ENCODE data around the gene PGK1. TPM values are rescaled to one million over a fixed set of nuclear protein-coding genes. Genes with fewer than 3 reads are reported as not detected.
"Not testable (repeated sequence)": the region's sequence is repeated elsewhere in the genome, so short reads cannot be mapped to it uniquely, and the experiment has no call there.

Gene PGK1
- total and polyA plus RNA-seq, 4 donors = 82.3 to 508 (median 281) TPM

DNA sequence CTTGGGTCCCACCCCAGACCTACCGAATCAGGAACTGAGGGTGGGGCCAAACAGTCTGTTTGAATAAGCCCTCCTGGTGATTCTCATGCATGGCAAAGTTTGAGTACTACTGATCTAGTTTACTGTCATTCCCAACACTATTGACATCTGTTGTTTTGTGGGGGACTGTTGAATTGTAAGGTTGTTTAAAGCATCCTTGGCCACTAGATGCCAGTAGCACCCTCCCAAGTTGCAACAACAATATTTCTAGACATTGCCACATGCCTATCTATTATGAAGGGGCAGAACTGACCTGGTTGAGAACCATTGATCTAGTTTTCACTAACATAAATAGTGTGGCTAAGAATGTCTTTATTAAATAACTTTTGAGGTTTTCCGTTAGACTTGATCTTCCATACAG is 20.3 kb downstream of the PGK1 start:
- Histone ChIP-seq H3K4me1 (ENCODE audit: control insufficient read depth in 5 of 5, insufficient read depth in 5 of 5, low read length in 5 of 5) (no peaks in the 10 kb centered on the region), H3K36me3 (ENCODE audit: control insufficient read depth in 4 of 4, insufficient read depth in 4 of 4, low read length in 4 of 4) (peaks cover 0 to 23% (median 12%) of the 10 kb centered on the region in 4 donors), H3K27ac (ENCODE audit: low read depth in 1 of 2, low read length in 1 of 2) (no peak overlapping the region), H3K4me3 (no peak overlapping the region), H3K27me3 (ENCODE audit: control insufficient read depth in 3 of 3, insufficient read depth in 3 of 3, low read length in 2 of 3) (no peaks in the 10 kb centered on the region), H3K9ac (ENCODE audit: insufficient read depth in 1 of 2, low read length in 2 of 2) (no peak overlapping the region), H3K9me3 (ENCODE audit: control insufficient read depth in 4 of 4, insufficient read depth in 3 of 4, low read length in 3 of 4) (no peaks in the 10 kb centered on the region)
- 72 to 82% methylated on average over 2 of the region's 2 CpGs for WGBS, 2 donors
- no peak for DNase-seq
- no peak for TF ChIP-seq CTCF (IDR thresholded peaks at IDR 0.05; ENCODE audit: control extremely low read depth, extremely low read depth)
- ATAC-seq (ENCODE audit: insufficient read depth, low FRiP score) = no peak

- H3K27me3 ChIP-seq (ENCODE audit: control insufficient read depth in 3 of 3, insufficient read depth in 3 of 3, low read length in 2 of 3) = no peaks in the 10 kb centered on the region
- H3K4me3 ChIP-seq = no peak overlapping the region
- peaks cover 0 to 20% (median 9%) of the 10 kb centered on the region in 4 donors for H3K36me3 ChIP-seq (ENCODE audit: control insufficient read depth in 4 of 4, insufficient read depth in 4 of 4, low read length in 4 of 4)
- WGBS, 2 donors = 79 to 93% methylated on average over 1 of the region's 1 CpG
- no peaks in the 10 kb centered on the region for H3K4me1 ChIP-seq (ENCODE audit: control insufficient read depth in 5 of 5, insufficient read depth in 5 of 5, low read length in 5 of 5)
- no peak for ATAC-seq (ENCODE audit: insufficient read depth, low FRiP score)
- DNase-seq = no peak
- no peak overlapping the region for H3K27ac ChIP-seq (ENCODE audit: low read depth in 1 of 2, low read length in 1 of 2)
- no peaks in the 10 kb centered on the region for H3K9me3 ChIP-seq (ENCODE audit: control insufficient read depth in 4 of 4, insufficient read depth in 3 of 4, low read length in 3 of 4)
- TF ChIP-seq CTCF (IDR thresholded peaks at IDR 0.05; ENCODE audit: control extremely low read depth, extremely low read depth) = no peak
- H3K9ac ChIP-seq (ENCODE audit: insufficient read depth in 1 of 2, low read length in 2 of 2) = no peak overlapping the region
Observed at GRCh38 chrX:78125148-78125547, 21.1 kb downstream of the PGK1 start.

- not testable (repeated sequence) for H3K9me3 ChIP-seq (ENCODE audit: control insufficient read depth in 4 of 4, insufficient read depth in 3 of 4, low read length in 3 of 4)
Observed at GRCh38 chrX:78125781-78126180, 21.7 kb downstream of the PGK1 start.

DNA sequence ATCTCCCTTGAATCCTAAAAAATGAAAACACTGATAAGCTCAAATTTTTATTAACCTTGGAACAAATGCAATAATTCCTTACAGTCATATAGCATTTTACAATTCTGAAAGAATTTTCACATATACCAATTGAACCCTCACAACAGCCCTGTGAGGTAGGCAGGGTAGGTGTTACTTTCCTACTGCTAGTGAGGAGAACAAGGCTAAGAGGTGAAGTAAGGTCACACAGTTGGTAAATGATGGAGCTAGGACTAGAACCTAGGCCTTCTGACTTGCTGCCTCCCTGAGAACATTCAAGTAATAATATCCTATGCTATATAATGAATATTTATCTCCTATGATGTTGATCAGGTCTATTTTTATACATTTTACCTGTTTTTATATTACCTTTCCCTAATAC is 25.7 kb downstream of the PGK1 start:
- no peak for DNase-seq
- H3K9me3 ChIP-seq (ENCODE audit: control insufficient read depth in 4 of 4, insufficient read depth in 3 of 4, low read length in 3 of 4) = no peaks in the 10 kb centered on the region
- TF ChIP-seq CTCF (IDR thresholded peaks at IDR 0.05; ENCODE audit: control extremely low read depth, extremely low read depth) = no peak
- no peak overlapping the region for H3K9ac ChIP-seq (ENCODE audit: insufficient read depth in 1 of 2, low read length in 2 of 2)
- no peak for ATAC-seq (ENCODE audit: insufficient read depth, low FRiP score)
- no peak overlapping the region for H3K4me3 ChIP-seq
- no peaks in the 10 kb centered on the region for H3K27me3 ChIP-seq (ENCODE audit: control insufficient read depth in 3 of 3, insufficient read depth in 3 of 3, low read length in 2 of 3)
- H3K36me3 ChIP-seq (ENCODE audit: control insufficient read depth in 4 of 4, insufficient read depth in 4 of 4, low read length in 4 of 4) = peaks cover 0 to 10% (median 5%) of the 10 kb centered on the region in 4 donors
- no peak overlapping the region for H3K27ac ChIP-seq (ENCODE audit: low read depth in 1 of 2, low read length in 1 of 2)
- no peaks in the 10 kb centered on the region for H3K4me1 ChIP-seq (ENCODE audit: control insufficient read depth in 5 of 5, insufficient read depth in 5 of 5, low read length in 5 of 5)

More at GRCh38 chrX:78125781-78126180, 21.7 kb downstream of the PGK1 start:
- H3K4me3 ChIP-seq; H3K9ac ChIP-seq (ENCODE audit: insufficient read depth in 1 of 2, low read length in 2 of 2); H3K27me3 ChIP-seq (ENCODE audit: control insufficient read depth in 3 of 3, insufficient read depth in 3 of 3, low read length in 2 of 3); H3K4me1 ChIP-seq (ENCODE audit: control insufficient read depth in 5 of 5, insufficient read depth in 5 of 5, low read length in 5 of 5); DNase-seq; ATAC-seq (ENCODE audit: insufficient read depth, low FRiP score); H3K27ac ChIP-seq (ENCODE audit: low read depth in 1 of 2, low read length in 1 of 2): not testable (repeated sequence)
- peaks cover 0 to 17% (median 9%) of the 10 kb centered on the region in 4 donors for H3K36me3 ChIP-seq (ENCODE audit: control insufficient read depth in 4 of 4, insufficient read depth in 4 of 4, low read length in 4 of 4)

Measured in lung (tissue), 12 donors.